ENCODE results near the gene ARID4B.
"Not testable (repeated sequence)": the region's sequence is repeated elsewhere in the genome, so short reads cannot be mapped to it uniquely, and the experiment has no call there.

The ARID4B gene, protein sequence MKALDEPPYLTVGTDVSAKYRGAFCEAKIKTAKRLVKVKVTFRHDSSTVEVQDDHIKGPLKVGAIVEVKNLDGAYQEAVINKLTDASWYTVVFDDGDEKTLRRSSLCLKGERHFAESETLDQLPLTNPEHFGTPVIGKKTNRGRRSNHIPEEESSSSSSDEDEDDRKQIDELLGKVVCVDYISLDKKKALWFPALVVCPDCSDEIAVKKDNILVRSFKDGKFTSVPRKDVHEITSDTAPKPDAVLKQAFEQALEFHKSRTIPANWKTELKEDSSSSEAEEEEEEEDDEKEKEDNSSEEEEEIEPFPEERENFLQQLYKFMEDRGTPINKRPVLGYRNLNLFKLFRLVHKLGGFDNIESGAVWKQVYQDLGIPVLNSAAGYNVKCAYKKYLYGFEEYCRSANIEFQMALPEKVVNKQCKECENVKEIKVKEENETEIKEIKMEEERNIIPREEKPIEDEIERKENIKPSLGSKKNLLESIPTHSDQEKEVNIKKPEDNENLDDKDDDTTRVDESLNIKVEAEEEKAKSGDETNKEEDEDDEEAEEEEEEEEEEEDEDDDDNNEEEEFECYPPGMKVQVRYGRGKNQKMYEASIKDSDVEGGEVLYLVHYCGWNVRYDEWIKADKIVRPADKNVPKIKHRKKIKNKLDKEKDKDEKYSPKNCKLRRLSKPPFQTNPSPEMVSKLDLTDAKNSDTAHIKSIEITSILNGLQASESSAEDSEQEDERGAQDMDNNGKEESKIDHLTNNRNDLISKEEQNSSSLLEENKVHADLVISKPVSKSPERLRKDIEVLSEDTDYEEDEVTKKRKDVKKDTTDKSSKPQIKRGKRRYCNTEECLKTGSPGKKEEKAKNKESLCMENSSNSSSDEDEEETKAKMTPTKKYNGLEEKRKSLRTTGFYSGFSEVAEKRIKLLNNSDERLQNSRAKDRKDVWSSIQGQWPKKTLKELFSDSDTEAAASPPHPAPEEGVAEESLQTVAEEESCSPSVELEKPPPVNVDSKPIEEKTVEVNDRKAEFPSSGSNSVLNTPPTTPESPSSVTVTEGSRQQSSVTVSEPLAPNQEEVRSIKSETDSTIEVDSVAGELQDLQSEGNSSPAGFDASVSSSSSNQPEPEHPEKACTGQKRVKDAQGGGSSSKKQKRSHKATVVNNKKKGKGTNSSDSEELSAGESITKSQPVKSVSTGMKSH (N-terminal part only)

DNA sequence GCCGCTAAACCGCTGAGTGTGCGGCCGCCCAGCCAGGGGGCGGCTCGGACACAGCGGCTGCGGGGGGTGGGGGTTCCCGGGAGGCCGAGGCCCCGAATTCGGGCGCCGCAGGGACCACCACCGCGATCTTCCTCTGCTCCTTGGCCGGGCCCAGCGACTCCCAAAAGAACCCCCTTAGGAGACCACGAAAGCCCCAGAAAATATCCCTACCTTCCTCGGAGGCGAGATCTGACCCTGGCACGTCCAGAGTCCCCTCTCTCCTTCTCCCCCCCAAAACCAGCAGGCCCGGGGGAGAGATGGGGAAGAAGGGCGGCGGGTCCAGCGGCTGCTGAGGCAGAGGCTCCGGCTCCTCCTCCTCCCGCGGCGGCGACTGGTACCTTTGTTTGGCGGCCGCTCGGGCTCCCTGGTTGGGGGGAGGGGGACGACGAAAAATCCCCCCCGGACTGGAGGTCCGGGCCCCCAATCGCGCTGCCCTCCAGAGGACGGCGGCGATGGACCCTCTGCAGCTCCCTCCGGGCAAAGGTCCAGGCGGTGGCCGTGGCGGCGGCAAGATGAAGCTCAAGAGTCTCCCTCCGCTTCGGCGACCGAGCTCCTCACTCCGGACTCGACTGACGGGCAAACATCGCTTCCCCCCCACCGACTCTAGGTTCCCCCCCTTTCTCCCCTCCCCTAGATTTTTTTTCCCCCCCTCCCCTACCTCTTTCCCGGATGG is at the start of gene ARID4B:
ARID4B (minus strand) TSS at position 621 of the 712 bp plus-strand sequence. CDS start 1,260 bp downstream, outside the sequence.
- DNase-seq (ENCODE audit: low read depth), result no peak

DNA sequence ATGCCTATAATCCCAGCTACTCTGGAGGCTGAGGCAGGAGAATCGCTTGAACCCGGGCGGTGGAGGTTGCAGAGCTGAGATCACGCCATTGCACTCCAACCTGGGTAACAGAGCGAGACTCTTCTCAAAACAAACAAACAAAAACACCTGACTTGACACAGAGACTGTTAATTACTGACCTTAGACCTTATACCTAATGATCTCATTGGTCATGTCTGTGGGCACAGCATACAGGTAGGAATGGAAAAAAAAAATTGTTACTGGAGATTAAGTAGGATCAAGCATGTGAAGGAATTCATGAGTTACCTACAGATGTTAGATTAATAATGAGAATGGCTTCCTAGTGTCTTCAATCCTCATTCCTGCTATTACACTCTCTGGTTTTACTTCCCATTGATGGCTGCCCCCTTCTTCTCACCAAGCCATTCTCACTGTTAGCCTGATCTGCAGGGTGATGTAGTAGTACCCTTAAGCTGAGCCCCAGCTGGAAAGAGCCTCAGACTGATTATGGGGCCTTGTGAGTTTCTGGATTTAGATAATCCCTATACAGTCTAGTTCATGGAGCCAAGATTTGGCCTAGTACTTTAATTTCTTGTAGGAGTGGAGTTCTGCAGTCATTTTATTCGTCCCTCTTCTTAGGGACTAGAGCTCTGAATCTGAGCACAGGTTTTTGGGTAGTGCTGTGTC is 48.1 kb upstream of the ARID4B start:
- no peak for DNase-seq (ENCODE audit: low read depth)

DNA sequence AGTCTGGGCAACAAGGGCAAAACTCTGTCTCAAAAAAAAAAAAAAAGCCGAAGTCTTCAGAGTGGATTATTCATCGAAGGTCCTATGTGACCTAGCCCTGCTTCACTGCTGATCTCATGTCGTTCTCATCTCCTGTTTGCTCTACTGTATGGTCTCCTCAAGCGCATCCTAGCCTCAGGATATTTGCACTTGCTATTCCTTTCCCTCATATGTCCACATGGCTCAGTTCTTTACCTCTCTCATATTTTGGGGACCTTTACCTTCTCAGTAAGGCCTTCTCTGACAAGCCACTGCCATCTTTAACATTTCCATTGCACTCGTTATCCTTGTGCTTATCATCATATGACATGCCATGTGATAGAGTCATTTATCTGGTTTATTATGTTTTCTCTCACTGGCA is 41.8 kb upstream of the ARID4B start:
- no peak for DNase-seq (ENCODE audit: low read depth)

DNA sequence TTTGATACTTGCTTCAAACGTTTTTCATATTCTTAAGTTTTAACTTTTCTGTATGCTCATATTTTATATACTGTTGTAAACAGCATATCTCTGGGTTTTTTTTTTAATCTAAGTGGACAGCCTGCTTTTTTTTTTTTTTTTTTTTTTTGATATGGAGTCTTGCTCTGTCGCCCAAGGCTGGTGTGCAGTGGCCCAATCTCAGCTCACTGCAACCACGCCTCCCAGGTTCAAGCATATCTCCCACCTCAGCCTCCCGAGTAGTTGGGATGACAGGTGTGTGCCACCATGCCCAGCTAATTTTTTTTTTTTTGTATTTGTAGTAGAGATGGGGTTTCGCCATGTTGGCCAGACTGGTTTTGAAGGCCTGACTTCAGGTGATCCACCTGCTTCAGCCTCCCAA is 40.4 kb upstream of the ARID4B start:
- no peak for DNase-seq (ENCODE audit: low read depth)

DNA sequence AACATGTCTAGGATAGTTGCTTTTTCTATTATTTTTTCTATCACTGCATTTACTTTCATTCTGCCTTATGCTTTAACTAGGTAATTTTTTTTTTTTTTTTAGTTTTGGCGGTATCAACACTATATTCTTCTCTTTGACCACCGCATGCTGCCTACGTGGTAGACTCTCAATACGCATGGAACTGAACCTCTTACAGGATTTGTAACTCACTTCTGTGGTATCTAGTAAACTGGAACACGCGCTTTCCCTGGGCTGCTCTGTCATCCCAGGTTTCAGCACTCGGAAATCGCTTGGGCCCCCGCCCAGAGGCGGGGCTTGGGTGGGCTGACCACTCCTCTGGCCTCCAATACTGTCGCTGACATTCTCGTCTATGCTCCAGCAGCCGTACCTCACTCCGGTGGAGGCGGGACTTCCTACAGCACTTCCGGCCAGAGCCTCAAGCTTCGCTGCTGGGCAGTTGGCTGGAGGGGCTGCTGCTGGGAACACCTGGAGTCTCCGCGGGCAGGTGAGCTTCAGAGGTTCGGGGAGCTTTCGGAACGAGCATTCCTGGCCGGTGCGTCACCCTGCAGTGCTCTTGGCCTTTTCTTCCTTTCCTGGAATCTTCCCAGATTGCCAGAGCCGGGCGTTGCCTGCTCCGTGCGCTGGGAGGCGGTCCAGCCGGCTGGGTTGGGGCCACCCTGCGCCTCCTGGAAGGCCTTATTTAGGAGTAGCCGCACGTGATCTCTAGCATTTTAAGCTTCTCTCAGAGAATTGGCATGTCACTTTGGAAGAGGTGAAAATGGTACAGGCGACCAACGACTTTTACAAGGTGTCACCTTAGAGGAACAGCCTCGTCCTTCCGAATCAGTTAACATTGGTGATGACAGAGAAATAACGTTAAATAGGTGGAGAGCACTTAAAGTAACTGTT is 39.3 kb upstream of the ARID4B start, which contains the start of gene TBCE:
TBCE (plus strand) TSS at position 428 of the 909 bp plus-strand sequence. CDS start 12,623 bp downstream, outside the sequence.
- peak; percentile 69 for DNase-seq (ENCODE audit: low read depth)

DNA sequence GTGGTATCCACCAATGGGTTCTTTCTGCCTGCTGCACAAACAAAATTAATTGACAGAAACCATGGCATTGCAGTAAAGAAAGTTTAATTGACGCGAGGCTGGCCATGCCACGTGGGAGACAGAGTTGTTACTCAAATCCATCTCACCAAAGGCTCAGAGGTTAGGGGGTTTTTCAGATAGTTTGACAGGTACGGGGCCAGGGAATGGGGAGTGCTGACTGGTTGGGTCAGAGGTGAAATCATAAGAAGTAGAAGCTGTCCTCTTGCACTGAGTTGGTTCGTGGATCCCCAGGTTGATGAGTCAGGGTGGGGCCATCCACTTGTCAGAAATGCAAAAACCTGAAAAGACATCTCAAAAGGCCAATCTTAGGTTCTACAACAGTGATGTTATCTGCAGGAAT is 38.3 kb upstream of the ARID4B start:
- DNase-seq (ENCODE audit: low read depth), result no peak

DNA sequence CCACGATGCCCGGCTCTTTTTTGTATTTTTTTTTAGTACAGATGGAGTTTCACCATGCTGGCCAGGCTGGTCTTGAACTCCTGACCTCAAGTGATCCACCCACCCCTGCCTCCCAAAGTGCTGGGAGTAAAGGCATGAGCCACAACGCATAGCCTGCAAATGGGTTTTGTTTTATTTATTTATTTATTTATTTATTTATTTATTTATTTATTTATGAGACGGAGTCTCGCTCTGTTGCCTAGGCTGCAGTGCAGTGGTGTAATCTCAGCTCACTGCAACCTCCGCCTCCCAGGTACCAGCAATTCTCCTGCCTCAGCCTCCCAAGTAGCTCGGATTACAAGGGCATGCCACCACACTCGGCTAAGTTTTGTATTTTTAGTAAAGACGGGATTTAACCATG is 36.2 kb upstream of the ARID4B start:
- DNase-seq (ENCODE audit: low read depth), result not testable (repeated sequence)

DNA sequence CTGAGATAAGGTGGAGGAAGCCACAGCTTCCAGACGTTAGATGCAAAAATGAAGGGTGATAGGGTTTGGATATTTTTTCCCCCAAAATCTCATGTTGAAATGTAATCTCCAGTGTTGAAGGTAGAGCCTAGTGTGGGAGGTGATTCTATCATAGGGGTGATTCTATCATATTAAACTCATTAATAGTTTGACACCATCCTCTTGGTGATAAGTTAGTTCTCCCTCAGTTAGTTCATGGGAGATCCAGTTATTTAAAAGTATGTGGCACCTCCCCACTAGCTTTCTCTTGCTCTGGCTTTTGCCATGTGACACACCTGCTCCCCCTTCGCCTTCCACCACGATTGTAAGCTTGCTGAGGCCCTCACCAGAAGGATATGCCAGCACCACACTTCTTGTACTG is 30.9 kb upstream of the ARID4B start:
- DNase-seq (ENCODE audit: low read depth), result no peak

DNA sequence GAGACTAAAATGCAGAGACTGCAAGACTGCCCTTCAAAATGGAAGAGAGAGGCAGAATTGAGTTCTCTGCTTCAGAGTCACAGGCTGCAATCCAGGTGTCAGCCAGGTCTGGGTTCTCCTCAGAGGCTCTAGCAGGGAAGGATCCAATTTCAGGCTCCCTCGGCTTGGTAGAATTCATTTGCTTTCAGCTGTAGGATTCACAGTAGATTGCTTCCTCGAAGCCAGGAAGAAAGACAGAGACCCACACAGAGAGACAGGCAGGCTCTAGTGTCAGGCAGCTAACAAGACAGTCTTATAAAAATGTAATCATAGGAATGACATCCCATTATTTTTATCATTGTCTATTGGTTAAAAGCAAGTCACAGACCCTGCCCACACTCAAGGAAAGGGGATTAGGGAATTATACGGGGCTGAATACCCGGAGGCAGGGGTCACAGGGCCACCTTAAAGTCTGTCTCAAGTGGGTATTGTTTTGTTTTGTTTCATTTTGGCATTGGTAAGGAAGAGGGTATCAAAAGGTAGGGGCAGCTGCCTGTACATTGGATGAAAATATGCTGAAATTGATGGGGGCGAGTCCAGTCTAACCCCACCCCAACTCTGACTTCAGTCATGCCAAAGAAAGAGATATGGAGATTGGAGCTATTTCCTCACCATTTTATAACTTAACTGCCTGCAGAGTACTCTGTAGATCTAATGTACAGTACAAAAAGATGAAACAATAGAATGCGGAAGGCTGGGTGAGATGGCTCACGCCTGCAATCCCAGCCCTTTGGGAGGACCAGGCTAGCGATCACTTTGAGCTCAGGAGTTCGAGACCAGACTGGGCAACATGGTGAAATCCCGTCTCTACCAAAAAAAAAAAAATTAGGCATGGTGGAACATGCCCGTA is 29.8 kb upstream of the ARID4B start:
- DNase-seq (ENCODE audit: low read depth), result no peak

DNA sequence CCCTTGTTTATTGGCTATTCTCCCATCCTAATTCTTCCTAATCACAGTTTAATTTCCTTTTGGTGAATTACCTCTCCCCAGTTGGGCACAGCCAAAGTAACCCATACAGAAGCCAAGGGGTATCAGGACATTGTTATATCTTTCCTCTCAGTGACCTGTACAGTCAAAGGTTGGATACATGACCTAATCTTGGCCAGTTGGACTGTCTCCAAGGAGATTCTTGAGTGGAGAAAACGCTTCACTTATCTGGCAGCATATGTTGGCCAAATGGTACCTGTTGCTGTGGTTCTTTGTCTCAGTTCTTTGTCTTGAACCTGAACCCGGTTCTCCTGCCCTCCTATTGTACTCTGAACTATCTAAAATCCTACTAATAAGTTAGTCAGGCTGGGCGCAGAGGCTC is 23.9 kb upstream of the ARID4B start:
- no peak for DNase-seq (ENCODE audit: low read depth)

DNA sequence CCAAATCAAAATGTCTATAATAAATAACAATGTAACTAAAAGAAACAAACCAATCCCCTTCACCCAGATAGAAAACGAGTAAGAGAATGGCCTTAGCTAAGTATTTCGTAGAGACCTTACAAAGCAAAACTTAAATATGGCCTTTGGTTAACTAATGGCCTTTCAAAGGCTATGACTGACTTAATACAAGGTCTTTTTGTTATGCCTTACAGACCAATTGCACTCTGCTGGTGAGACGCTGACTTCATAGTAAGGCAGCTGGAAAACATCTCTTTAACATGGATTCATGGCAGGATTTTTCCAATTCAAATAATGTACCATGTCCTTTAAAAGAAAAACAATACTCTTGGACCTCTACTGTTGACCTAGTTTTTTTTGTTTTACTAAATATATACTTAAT is 23.5 kb upstream of the ARID4B start:
- no peak for DNase-seq (ENCODE audit: low read depth)

DNA sequence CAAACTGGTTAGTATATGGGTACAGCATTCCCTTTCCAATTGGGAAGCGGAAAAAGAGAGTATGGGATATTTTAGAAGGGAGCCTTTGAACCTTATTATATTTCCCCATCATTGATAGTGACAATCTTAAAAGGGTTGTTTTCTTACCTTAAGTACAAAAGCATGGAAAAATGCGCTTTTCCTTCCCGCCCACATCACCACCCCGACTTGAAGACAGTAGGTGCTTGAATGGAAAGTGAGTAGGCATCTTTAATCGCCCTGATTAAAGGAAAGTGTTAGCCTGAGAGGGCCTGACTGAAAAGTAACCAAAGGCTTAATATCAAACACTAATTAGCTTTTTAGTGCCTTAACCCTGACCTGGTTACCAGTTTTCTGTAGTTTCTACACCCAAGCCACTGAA is 15.7 kb upstream of the ARID4B start:
- no peak for DNase-seq (ENCODE audit: low read depth)

DNA sequence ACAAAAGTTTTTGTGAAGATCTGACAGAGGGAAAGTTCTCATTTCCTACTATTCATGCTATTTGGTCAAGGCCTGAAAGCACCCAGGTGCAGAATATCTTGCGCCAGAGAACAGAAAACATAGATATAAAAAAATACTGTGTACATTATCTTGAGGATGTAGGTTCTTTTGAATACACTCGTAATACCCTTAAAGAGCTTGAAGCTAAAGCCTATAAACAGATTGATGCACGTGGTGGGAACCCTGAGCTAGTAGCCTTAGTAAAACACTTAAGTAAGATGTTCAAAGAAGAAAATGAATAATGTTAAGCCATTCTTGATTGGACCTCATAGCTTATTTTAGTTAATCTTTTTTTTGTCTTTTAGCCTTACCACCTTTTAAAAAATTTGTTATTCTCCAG is 14.5 kb upstream of the ARID4B start:
- DNase-seq (ENCODE audit: low read depth), result no peak

DNA sequence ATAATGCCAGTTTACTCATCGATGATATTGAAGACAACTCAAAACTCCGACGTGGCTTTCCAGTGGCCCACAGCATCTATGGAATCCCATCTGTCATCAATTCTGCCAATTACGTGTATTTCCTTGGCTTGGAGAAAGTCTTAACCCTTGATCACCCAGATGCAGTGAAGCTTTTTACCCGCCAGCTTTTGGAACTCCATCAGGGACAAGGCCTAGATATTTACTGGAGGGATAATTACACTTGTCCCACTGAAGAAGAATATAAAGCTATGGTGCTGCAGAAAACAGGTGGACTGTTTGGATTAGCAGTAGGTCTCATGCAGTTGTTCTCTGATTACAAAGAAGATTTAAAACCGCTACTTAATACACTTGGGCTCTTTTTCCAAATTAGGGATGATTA is 14.1 kb upstream of the ARID4B start:
- DNase-seq (ENCODE audit: low read depth), result no peak

DNA sequence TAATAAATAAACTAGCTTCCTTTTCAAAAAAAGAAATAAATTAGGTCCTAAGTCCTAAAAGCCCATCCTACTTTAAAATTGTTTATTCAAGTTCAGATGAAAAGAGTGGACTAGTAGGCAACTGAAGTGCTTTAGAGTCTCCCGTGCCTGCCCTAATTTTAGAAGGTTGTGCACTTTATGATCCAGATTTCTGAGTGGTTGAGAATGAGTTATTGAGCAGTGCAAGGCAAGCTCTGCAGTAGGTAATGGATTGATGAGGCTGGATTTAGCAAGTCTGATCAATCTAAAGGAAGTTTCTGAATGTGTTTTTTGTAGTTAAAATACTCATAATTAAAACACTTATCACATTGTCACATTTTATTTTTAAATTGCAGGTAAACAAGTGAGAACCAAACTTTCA is 13.4 kb upstream of the ARID4B start:
- no peak for DNase-seq (ENCODE audit: low read depth)

DNA sequence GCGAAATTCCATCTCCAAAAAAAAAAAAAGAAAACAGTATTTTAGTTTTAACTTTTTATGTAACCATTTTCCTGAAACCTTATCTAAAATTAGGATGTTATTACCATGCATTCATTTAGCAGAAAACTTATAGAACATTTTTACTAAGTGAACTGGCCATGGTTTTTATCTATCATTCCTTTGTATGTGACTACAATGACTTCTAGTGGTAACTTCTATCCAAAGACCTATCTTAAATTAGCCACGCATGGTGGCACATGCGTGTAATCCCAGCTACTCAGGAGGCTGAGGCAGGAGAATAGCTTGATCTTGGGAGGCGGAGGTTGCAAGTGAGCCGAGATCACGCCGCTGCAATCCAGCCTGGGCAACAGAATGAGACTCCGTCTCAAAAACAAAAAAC is 11.8 kb upstream of the ARID4B start:
- DNase-seq (ENCODE audit: low read depth), result no peak

DNA sequence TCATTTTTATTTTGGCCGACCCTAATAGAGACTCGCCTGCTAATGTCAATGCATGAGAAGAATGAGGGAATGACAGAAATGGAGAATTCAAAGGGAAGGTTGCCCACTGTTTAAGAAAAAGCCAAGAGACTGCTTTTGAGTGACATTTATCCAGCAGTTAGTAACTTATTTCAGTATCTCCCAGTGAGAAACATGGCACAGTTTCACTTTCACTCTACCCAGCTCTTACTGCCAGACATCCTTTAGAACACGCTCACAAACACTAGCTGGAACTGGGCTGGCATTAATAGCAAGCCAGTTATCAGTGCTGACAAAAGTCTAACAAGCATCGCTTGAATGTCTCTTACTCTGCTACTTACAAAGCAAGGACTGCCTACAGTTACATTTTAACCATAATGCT is 8.9 kb upstream of the ARID4B start:
- no peak for DNase-seq (ENCODE audit: low read depth)

DNA sequence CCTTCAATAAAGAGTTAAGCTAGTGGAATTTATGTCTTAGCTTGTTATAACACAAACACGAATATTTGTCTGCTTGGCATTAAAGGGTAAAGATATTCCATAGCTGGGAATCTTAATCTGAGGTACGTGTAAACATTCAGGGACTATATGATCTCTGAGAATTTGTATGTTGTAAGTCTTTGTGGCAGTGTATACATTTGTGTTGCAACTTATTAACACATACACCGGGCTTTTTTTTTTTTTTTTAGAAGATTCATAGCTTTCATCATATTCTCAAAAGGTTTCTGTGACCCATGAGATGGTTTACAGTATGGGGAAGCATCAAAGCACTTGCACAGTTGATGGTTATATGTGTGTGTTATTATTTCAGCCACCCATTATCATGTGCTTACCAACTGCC is 3.4 kb upstream of the ARID4B start:
- no peak for DNase-seq (ENCODE audit: low read depth)

DNA sequence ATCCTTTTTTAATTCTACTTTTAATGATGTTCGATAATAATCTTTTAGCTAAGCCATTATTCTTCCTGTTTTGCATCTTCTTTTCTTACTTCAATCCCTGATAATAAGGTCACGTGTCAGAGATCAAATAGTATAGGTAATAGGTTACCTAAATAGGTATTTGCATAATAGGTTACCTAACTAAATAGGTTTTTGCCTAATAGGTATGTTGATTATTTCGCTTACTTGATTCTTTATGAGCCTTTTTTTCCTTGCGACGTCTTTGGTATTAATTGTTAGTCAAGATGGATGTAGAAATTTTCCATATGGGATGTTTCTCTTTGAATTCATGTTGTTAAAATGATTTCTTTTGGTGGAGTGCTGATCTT is 2.9 kb upstream of the ARID4B start:
- DNase-seq (ENCODE audit: low read depth), result no peak
